ENCODE results near the gene YIPF4.

YIPF4 gene

DNA sequence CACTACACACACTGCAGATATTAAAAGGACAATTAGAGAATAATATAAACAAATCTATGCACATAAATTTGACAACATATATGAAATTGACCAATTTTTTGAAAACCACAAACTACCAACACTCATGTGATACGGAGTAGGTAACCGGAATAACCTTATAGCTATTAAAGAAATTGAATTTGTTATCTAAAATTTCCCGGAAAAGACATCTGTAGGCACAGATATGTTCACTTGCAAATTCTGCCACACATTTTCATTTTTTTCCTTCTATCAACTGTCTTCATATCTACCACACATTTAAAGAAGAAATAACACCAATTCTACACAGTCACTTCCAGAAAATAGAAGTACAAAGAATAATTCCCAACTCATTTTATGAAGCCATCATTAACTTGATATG is 35.4 kb upstream of the YIPF4 start:
- TF ChIP-seq CTCF (IDR thresholded peaks at IDR 0.05; ENCODE audit: low read depth, low read length), result no peak
- no peak for DNase-seq (ENCODE audit: extremely low read depth, low read depth)

- DNase-seq (ENCODE audit: extremely low read depth, low read depth), result no peak
These were observed 30.8 kb upstream of the YIPF4 start for GRCh38 chr2:32246911-32247310.

DNA sequence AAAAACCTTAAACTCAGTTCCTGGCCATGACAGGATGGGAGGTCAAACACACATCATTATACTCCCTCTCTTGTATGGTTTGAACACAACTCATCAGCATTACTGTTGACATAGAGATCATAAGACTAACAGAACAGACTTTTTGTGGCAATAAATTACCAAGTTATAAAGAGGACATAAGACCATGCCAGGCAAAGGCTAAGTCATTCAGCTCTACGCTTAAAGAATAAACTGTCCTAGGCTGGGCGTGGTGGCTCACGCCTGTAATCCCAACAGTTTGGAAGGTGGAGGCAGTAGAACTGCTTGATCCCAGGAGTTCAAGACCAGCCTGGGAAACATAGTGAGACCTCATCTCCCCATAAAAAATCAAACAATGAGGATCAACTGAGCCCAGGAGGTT is 29.4 kb upstream of the YIPF4 start:
- no peak for TF ChIP-seq CTCF (IDR thresholded peaks at IDR 0.05; ENCODE audit: low read depth, low read length)

More at GRCh38 chr2:32246911-32247310, 30.8 kb upstream of the YIPF4 start:
- TF ChIP-seq CTCF (IDR thresholded peaks at IDR 0.05; ENCODE audit: low read depth, low read length), result no peak

GRCh38 chr2:32249731-32250236 is 27.9 kb upstream of the YIPF4 start:
- no peak for TF ChIP-seq CTCF (IDR thresholded peaks at IDR 0.05; ENCODE audit: low read depth, low read length)

More for the DNA sequence above, 29.4 kb upstream of the YIPF4 start:
- no peak for DNase-seq (ENCODE audit: extremely low read depth, low read depth)

GRCh38 chr2:32250290-32250689 is 27.4 kb upstream of the YIPF4 start:
- TF ChIP-seq CTCF (IDR thresholded peaks at IDR 0.05; ENCODE audit: low read depth, low read length), result no peak
- no peak for DNase-seq (ENCODE audit: extremely low read depth, low read depth)

More at GRCh38 chr2:32249731-32250236, 27.9 kb upstream of the YIPF4 start:
- DNase-seq (ENCODE audit: extremely low read depth, low read depth), result no peak

DNA sequence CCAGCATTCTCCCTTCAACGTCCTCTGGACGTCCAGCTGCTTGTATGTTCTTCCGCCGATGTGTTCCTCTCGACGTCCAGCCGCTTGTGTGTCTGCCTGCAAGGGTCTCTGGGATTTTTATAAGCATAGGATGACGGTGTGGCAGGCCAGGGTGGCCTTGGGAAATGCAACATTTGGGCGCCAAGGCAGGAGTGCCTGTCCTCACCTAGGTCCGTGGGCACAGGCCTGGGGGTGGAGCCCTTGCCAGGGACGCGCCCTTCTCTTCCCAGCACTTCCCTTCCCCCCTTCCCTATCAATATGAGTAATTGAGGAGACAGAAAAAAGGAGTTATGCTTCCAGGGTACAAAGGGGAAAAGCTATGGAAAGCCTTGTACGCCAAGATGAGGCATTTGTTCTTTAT is 19.5 kb upstream of the YIPF4 start:
- no peak for TF ChIP-seq CTCF (IDR thresholded peaks at IDR 0.05; ENCODE audit: low read depth, low read length)
- DNase-seq (ENCODE audit: extremely low read depth, low read depth), result no peak

GRCh38 chr2:32260376-32260775 is 17.3 kb upstream of the YIPF4 start:
- no peak for DNase-seq (ENCODE audit: extremely low read depth, low read depth)
- TF ChIP-seq CTCF (IDR thresholded peaks at IDR 0.05; ENCODE audit: low read depth, low read length), result no peak
